Measurements from ENCODE around the gene CA4.

GRCh38 chr17:60138769-60139437 is 10.9 kb upstream of the CA4 start:
- TF ChIP-seq ZNF274 (IDR thresholded peaks at IDR 0.05; ENCODE audit: low read length) (no peak), ZNF274 (tag by site-specific recombination; IDR thresholded peaks at IDR 0.05; ENCODE audit: borderline replicate concordance) (no peak), YY1 (tag by site-specific recombination; IDR thresholded peaks at IDR 0.05) (no peak), CTCF (tag by site-specific recombination; IDR thresholded peaks at IDR 0.05) (no peak), ZNF623 (tag by site-specific recombination; IDR thresholded peaks at IDR 0.05) (no peak), ZNF692 (tag by site-specific recombination; IDR thresholded peaks at IDR 0.05) (no peak), ZNF530 (tag by site-specific recombination; IDR thresholded peaks at IDR 0.05; ENCODE audit: low read depth) (no peak), RBAK (tag by site-specific recombination; IDR thresholded peaks at IDR 0.05) (no peak), ZNF112 (tag by site-specific recombination; IDR thresholded peaks at IDR 0.05) (no peak), ZNF701 (tag by site-specific recombination; IDR thresholded peaks at IDR 0.05) (no peak), ZFHX2 (tag by site-specific recombination; conservative IDR thresholded peaks at IDR 0.05) (no peak), ZNF629 (tag by site-specific recombination; IDR thresholded peaks at IDR 0.05) (no peak), ATF2 (tag by site-specific recombination; IDR thresholded peaks at IDR 0.05; ENCODE audit: low read depth) (no peak)

Measured in HEK293 (cell line).